ENCODE results near the gene CPB1. TPM values are rescaled to one million over a fixed set of nuclear protein-coding genes. Genes with fewer than 3 reads are reported as not detected.

Gene CPB1
- total RNA-seq, 1 experiment from 2014 or later: not detected

DNA sequence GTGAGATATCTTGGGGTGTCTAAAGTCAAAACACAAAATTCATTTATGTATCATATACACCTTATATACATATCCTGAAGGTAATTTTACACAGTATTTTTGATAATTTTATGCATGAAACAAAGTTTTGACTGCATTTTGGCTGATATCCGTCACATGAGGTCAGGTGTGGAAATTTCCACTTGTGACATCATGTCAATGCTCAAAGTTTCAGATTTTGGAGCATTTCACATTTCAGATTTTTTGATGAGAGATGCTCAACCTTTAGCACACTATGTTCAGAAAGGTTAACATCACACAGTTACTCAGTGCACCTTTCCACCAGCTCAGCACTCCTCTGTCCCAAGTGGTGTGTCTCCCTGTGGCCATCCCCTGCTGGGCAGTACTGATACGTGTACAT lies 37.7 kb upstream of the CPB1 start:
- ChIA-PET POLR2A (no interaction called here), CTCF (no interaction called here)
- TF ChIP-seq, protein P1, sequence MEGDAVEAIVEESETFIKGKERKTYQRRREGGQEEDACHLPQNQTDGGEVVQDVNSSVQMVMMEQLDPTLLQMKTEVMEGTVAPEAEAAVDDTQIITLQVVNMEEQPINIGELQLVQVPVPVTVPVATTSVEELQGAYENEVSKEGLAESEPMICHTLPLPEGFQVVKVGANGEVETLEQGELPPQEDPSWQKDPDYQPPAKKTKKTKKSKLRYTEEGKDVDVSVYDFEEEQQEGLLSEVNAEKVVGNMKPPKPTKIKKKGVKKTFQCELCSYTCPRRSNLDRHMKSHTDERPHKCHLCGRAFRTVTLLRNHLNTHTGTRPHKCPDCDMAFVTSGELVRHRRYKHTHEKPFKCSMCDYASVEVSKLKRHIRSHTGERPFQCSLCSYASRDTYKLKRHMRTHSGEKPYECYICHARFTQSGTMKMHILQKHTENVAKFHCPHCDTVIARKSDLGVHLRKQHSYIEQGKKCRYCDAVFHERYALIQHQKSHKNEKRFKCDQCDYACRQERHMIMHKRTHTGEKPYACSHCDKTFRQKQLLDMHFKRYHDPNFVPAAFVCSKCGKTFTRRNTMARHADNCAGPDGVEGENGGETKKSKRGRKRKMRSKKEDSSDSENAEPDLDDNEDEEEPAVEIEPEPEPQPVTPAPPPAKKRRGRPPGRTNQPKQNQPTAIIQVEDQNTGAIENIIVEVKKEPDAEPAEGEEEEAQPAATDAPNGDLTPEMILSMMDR (IDR thresholded peaks at IDR 0.05; ENCODE audit: unreplicated experiment): no peak
- Mint-ChIP-seq H3K9me3 (ENCODE audit: unreplicated experiment) (no peaks in the 10 kb centered on the region), H3K36me3 (ENCODE audit: insufficient read depth, unreplicated experiment) (no peaks in the 10 kb centered on the region), H3K27me3 (ENCODE audit: insufficient read depth, unreplicated experiment) (peaks cover 66% of the 10 kb centered on the region), H3K27ac (ENCODE audit: low read depth, unreplicated experiment) (no peak overlapping the region), H3K4me1 (ENCODE audit: insufficient read depth, unreplicated experiment) (no peaks in the 10 kb centered on the region), H3K4me3 (ENCODE audit: unreplicated experiment) (no peak overlapping the region)
- DNase-seq (ENCODE audit: unreplicated experiment): no peak
- BruUV-seq (replicated peaks): no TSS peak
- intact Hi-C loops (cut with micrococcal nuclease): no loop called here

DNA sequence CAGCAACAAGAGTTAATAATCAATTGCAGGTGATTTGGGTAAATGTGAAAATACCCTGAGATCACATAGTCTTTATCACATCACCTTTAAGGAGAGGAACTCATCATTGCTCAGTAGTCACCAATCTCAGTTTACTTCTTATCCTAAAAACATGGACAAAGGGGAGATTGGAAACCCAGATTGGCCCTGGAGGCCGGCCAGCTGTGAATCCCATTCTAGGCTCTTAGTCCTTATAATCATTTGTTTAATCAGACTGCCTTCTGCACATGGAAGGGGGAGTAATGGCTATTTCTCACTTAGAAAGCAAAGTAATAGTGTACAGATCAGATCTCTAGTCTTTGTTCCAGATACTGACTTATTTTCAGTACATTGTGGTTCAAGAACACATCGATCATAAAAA lies 37.2 kb upstream of the CPB1 start:
- TF ChIP-seq, protein P1 (IDR thresholded peaks at IDR 0.05; ENCODE audit: unreplicated experiment): no peak
- H3K9me3 Mint-ChIP-seq (ENCODE audit: unreplicated experiment): no peaks in the 10 kb centered on the region
- no peak for DNase-seq (ENCODE audit: unreplicated experiment)
- ChIA-PET POLR2A (no interaction called here), CTCF (no interaction called here)
- intact Hi-C loops (cut with micrococcal nuclease): no loop called here
- no peaks in the 10 kb centered on the region for H3K36me3 Mint-ChIP-seq (ENCODE audit: insufficient read depth, unreplicated experiment)
- H3K4me1 Mint-ChIP-seq (ENCODE audit: insufficient read depth, unreplicated experiment): no peaks in the 10 kb centered on the region
- peaks cover 66% of the 10 kb centered on the region for H3K27me3 Mint-ChIP-seq (ENCODE audit: insufficient read depth, unreplicated experiment)
- H3K4me3 Mint-ChIP-seq (ENCODE audit: unreplicated experiment): no peak overlapping the region
- BruUV-seq (replicated peaks): no TSS peak
- H3K27ac Mint-ChIP-seq (ENCODE audit: low read depth, unreplicated experiment): no peak overlapping the region

DNA sequence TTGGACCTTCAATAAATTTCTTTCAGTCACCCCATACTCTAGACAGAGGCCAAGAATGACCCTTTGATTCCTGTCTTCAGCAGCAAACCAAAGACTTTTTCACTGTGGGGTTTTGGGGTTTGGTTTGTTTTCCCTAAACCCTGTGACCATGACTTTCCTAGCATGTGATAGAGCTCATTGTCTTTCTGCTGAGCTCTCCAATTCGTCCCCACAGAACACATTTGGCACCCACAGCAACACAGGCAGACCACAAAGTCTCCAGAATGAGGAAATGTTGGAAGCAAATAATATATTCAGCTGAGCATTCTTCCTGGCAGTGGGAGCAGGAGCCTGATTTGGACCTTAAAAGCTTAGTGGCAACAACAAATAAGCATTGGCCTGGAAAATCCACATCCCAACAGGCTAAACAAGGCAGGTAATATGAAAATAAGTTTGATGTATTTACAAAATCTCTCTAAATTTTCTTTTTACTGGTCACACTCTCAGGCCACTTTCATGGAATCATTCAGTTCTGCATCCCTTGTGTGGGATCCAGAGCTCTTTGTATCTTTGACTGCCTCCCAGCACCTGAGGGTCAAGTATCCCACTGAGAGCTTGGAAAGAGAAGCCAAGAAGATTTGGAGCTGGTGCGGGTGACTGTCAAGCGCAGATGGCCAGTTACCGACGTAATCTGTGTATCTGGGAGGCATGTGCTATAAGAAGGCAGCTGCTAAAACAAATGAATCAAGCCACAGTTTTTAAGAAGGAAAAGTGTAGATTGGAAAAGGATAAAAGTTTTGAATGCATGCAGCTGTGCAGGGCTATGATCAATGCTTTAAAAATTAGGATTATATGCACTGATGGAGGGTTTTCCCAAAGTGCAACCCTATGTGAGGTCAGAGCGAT lies 36.5 kb upstream of the CPB1 start:
- no TSS peak for BruUV-seq (replicated peaks)
- Mint-ChIP-seq H3K36me3 (ENCODE audit: insufficient read depth, unreplicated experiment) (no peaks in the 10 kb centered on the region), H3K9me3 (ENCODE audit: unreplicated experiment) (no peaks in the 10 kb centered on the region), H3K4me1 (ENCODE audit: insufficient read depth, unreplicated experiment) (no peaks in the 10 kb centered on the region), H3K27me3 (ENCODE audit: insufficient read depth, unreplicated experiment) (peaks cover 65% of the 10 kb centered on the region), H3K27ac (ENCODE audit: low read depth, unreplicated experiment) (no peak overlapping the region), H3K4me3 (ENCODE audit: unreplicated experiment) (no peak overlapping the region)
- ChIA-PET POLR2A (no interaction called here), CTCF (interaction anchor here (0.6 to 1.1 kb wide), 2 partner anchors 14 to 165 kb away, joined by 3 to 4 read pairs; no protein-coding TSS in a partner anchor)
- intact Hi-C loops (cut with micrococcal nuclease): no loop called here
- TF ChIP-seq, protein P1 (IDR thresholded peaks at IDR 0.05; ENCODE audit: unreplicated experiment): no peak
- DNase-seq (ENCODE audit: unreplicated experiment): no peak

DNA sequence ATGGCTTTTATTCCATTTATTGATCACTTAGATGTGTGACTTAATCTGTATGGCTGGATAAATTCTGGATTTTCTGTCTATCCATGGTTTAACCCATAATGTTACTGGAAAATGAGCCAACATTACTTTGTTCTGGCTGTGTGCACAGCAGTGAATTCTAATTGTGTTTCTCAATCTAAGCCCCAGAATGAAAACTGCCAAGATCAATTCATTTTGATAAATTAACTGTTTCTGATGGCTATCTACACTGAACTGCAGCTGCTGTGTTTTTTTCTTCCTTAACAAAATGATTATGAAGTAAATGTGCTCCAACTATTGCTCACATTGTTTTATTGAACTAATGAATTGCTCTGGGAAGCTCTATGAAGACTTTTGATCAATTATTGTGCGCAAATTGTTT lies 35.7 kb upstream of the CPB1 start:
- no peak for DNase-seq (ENCODE audit: unreplicated experiment)
- Mint-ChIP-seq H3K9me3 (ENCODE audit: unreplicated experiment) (no peaks in the 10 kb centered on the region), H3K27me3 (ENCODE audit: insufficient read depth, unreplicated experiment) (peaks cover 65% of the 10 kb centered on the region), H3K4me3 (ENCODE audit: unreplicated experiment) (no peak overlapping the region), H3K4me1 (ENCODE audit: insufficient read depth, unreplicated experiment) (no peaks in the 10 kb centered on the region), H3K36me3 (ENCODE audit: insufficient read depth, unreplicated experiment) (no peaks in the 10 kb centered on the region), H3K27ac (ENCODE audit: low read depth, unreplicated experiment) (no peak overlapping the region)
- BruUV-seq (replicated peaks): no TSS peak
- CTCF ChIA-PET: interaction anchor here (1.1 kb wide), 1 partner anchor 13 kb away, joined by 4 read pairs; no protein-coding TSS in a partner anchor
- intact Hi-C loops (cut with micrococcal nuclease): no loop called here
- TF ChIP-seq, protein P1 (IDR thresholded peaks at IDR 0.05; ENCODE audit: unreplicated experiment): no peak
- POLR2A ChIA-PET: no interaction called here
